ENCODE results near the gene SUFU.
"Not testable (repeated sequence)": the region's sequence is repeated elsewhere in the genome, so short reads cannot be mapped to it uniquely, and the experiment has no call there.

SUFU gene

DNA sequence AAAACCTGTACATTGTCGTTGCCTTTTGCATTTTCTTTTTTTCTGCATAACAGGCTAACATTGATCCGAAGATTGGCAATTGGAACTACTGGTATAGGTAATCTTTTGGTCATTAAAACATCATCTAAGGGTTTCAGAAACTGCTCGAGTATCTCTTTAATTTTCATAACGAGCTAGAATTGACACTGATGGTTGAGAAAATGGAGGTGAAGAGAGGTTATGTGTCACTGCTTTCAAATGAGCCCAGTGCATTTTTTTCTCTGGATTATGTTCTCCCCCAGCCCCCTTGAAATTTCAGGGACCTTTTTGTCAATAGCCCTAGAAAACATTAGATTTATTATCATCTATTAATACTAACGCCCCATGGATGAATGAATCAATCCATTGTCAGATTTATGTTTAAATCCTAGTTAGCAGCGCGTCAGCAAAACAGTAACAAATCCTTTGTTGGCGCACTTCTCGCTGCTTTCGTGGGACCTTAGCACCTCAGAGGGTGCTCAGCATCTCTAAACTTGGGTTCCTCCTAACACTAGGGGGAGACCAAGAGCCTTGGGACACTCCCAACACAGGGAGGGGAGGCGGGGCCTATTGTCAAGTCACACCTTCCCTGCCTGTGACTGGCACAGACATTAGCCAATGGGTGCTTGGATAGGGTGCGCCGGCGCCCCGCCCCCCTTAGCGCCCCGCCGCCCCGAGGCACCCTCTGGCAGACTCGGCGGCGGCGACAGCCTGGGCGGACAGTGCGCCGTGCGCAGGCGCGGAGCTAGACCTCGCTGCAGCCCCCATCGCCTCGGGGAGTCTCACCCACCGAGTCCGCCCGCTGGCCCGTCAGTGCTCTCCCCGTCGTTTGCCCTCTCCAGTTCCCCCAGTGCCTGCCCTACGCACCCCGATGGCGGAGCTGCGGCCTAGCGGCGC lies at the start of gene SUFU:
TSS of gene SUFU (plus strand) at position 709 of the 915 bp plus-strand sequence. CDS start at position 890, 181 bp downstream.
- peak; percentile 96 for DNase-seq

DNA sequence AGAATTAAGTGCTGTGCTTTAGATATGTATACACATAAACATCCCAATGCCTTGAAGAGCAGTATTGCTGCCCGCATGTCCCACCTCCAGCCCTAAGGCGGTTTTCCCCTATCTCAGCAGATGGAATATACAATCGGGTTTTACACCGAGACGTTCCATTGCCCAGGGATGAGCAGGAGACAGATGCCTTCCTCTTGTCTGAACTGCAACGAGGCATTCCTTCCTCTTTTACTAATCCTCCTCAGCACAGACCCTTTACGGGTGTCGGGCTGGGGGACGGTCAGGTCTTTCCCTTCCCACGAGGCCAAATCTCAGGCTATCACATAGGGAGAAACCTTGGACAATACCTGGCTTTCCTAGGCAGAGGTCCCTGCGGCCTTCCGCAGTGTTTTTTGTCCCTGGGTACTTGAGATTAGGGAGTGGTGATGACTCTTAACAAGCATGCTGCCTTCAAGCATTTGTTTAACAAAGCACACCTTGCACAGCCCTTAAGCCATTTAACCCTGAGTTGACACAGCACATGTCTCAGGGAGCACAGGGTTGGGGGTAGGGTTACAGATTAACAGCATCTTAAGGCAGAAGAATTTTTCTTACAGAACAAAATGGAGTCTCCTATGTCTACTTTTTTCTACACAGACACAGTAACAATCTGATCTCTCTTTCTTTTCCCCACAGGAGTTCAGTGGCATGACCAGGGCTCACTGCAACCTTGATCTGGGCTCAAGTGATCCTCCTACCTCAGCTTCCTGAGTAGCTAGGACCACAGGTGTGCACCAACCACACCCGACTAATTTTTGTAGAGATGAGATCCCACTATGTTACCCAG lies 48.9 kb upstream of the SUFU start:
- not testable (repeated sequence) for DNase-seq

DNA sequence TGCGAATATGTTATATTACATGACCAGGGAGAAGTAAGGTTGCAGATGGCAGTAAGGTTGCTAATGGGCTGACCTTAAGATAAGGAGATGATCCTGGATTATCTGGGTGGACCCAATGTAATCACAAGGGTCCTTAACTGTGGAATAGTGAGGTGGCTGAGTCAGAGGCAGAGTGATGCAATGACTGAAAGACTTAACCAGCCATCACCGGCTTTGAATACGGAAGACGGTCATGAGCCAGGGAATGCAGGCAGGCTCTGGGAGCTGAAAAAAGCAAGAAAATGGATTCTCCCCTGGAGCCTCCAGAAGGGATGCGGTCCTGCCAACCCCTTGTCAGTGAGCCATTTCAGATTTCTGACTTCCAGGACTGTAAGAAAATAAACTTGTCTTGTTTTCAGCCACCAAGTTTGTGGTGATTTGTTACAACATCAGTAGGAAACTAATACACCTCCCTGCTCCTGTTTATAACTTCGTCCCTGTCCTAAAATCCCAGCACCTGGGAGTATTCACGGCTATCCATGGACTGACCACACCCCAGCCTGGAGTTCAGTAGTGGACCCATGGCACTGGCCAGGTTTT lies 47.8 kb upstream of the SUFU start:
- DNase-seq = no peak

DNA sequence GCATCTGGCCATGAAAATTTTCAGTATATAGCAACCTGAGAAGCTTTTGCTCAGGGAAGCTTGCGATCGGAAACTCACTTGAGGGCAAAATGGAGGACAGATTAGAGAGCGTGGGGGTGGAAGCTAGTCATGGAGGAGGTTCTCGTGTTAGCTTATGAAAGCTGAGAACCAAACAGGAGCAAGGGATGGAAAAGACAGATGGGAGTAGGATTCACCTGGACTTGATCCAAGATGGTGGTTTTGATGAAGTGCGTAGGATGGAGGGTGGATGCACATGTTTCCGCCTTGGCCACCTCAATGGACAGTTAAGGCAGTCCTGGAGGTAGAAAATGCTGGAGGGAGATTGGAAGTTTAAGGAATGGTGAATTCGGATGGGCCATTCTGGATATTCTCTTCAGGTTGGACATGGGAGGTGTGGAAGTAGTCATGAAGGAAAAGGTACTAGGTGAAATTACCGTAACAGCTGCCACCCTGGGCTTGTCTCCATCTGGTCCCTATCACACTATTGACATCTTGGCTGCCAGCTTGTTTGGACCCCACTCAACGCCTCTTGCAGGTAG lies 46.1 kb upstream of the SUFU start:
- no peak for DNase-seq

- DNase-seq = no peak
Observed at GRCh38 chr10:102458656-102459055, 45.1 kb upstream of the SUFU start.

GRCh38 chr10:102460836-102461186 lies 43.0 kb upstream of the SUFU start:
- DNase-seq = no peak

DNA sequence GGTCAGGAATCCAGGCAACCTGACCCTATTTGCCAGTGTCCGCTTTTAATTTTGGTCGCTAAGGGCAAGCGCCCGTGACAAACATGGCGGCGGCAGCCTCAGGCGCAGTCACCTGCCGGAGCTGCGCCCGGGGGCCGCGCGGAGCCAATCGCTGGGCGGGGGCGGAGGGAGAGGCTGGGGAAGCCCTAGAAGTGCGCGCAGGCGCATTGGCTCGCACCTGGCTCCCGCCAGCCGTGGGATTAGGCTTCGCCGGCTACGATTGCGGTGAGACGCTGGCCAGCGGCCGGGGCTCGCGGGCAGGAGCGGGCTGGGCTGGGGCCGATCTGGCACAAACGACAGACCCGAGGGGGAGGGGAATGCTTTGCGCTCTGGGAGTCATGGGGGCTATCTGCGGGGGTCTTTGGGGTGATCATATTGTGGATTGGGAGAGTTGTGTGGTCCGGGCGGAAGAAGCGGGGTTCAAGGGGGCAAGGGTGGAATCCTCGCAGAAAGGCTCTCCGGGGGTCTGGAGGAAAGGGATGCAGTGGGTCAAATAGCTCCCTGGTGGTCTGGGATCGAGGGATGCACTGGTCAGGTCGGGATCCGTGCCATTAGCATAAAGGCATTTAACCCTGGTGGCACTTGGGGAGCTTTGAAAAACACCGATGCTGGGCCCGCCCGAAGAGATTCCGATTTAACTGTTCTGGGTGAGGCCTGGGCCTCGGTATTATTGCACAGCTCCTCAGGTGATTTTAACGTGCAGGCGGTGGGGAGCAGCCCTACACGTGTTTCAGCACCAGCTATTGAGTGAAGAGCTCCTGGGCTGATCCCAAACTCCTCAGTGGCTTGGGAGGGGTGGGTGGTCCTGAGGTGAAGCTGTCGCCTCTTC lies 42.4 kb upstream of the SUFU start:
- DNase-seq = peak; percentile 85

DNA sequence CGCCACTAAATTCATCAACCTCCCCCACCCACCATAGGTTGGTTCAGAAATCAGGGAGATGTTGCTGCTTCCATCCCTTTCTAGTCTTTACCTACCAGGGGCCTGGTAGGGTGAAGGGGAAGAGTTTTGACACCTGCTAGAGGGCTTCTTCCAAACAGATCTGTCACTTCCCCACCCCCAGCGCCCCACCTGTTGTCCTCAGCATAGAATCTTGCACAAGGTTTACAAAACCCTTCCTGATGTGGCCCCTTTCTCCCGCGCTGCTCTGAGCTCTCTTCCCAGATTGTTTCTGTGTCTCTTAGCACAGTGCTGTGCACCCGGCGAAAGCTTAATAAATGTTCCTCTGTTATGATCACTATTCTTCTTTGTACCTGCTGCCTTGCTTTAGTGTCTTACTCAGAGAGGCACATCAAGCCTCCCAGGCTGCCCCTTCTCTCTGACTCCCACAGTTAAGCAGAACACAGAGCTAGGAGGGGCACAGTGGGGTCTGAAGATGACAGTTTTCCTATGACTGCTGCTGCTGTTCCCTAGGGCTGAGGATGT lies 41.2 kb upstream of the SUFU start:
- no peak for DNase-seq

- DNase-seq = no peak
Observed at GRCh38 chr10:102463983-102464382, 39.8 kb upstream of the SUFU start.

DNA sequence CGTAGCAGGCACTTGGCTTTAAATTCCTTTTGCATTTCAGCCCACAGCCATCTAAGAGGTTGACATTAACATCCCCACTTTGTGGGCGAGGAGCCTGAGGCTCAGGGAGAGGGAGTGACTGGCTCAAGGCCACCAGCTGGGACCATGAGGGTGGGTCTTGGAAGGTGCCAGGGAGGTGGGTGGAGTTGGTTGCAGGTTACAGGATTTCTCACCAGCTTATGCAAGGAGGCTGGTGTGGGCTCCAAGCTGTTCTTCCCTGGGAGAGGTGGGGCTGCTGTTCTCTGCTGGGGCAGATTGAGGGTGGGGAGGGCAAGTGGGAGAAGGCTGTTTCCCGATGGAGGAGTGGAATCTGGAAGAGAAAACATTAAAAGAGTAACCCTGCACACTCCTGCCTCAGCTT lies 38.3 kb upstream of the SUFU start:
- no peak for DNase-seq

DNA sequence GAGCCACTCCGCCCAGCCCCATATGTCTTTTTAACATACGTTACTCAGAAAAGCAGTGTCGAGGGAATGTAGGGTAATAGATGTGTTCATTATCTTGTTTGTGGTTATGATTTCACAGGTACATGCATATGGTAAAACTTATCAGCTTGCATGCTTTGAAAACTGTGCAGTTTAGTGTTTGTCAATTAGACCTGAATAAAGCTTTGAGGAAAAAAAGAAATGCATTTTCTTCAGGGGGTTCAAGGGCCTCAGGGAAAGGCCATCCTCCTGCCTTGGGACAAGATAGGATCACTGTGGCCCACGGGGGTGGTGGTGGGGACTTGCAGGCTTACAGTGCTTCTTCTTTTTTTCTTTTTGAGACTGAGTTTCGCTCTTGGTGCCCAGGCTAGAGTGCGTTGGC lies 36.5 kb upstream of the SUFU start:
- DNase-seq = no peak

DNA sequence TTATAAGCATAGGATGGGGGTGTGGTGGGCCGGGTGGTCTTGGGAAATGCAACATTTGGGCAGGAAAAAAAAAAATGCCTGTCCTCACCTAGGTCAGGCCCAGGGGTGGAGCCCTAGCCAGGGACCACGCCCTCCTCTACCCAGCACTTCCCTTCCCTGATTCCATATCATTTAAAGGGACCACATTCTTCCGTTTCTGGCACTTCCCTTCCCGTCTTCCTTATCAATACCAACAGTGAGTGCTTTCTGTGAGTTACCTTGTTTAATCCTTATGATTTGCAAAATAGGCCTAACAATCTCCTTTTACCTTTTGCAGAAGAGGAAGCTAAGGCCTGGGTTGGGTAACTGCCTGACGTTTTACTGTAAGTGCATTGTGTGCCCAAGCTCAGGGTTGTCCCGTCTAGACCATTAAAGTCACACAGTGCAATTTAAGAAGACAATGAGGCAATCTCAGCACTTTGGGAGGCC lies 35.8 kb upstream of the SUFU start:
- DNase-seq = no peak

GRCh38 chr10:102468683-102469082 lies 35.1 kb upstream of the SUFU start:
- no peak for DNase-seq

GRCh38 chr10:102470579-102471546 lies 32.9 kb upstream of the SUFU start:
- no peak for DNase-seq

DNA sequence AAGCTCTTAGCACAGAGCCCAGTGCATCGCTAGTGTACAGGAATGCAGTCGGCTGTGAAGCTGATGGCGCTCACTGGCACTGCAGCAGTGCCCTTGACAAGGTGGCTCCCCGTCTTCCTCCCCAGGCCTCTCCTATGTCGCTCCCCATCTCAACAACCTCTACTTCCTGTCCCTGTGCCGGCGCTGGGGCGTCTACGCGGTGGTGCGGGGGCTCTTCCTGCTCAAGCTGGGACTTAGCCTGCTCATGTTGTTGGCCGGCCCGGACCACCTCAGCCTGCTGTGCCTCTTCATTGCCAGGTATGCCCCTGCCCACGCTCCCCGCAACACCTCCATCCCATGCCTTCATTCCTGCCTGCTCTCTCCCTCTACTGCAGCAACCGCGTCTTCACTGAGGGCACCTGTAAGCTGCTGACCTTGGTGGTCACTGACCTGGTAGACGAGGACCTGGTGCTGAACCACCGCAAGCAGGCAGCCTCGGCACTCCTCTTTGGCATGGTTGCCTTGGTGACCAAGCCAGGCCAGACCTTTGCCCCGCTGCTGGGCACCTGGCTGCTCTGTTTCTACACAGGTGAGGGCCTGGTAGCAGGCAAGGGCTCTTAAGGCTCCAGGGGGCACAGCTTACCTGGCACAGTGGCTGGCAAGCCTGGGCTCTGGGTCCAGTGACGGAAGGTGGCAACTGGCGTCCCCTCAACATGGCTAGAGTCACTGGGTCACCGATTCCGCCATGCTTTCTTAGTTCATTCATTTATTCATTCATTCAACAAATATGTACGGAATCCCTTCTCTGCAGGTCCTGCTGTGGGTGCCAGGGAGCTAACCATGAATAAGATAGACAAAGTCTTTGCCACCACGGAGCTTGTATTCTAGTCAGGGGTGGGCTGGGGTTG lies 30.1 kb upstream of the SUFU start:
- DNase-seq = no peak

DNA sequence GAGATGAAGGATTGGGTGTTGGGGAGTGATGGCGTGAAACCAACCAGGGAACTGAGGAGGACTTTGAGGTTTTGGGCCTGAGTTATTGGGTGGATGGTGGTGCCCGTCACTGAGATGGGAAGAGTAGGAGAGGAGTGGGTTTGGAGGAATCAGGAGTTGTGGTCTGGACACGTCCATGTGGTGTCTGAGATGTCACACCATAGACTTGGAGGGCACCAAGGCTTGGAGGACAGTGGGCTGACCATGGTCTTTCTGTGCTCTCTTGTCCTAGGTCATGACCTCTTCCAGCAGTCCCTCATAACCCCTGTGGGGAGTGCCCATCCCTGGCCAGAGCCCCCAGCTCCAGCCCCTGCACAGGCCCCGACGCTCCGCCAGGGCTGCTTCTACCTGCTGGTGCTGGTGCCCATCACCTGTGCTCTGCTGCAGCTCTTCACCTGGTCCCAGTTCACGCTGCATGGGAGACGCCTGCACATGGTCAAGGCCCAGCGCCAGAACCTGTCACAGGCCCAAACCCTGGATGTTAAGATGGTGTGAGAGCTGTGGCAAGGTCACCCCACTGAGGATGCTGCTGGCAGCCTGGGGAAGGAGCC lies 28.2 kb upstream of the SUFU start:
- DNase-seq = no peak

- DNase-seq = no peak
Observed at GRCh38 chr10:102476466-102477141, 27.2 kb upstream of the SUFU start.

DNA sequence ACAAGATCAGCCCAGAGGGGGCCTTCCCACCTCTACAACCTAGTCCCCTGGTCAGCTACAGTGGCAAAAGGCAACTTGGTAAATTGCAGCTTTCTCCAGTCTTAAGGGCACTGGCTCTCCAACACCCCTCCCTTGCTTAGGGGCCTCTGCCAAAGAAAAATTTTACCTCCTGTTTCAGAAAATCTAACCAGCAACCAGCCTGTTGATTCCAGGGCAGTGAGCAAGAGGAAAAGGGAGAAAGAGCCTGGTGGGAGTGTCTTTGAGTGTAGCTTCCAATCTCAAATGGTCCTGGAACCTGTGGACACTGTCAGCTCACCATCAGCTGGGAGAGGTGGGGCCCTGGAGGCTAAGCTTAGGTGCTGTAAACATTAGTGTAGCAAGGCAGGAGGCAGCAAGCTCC lies 24.1 kb upstream of the SUFU start:
- DNase-seq = no peak

GRCh38 chr10:102480396-102480795 lies 23.4 kb upstream of the SUFU start:
- no peak for DNase-seq
